NCI-H446 treated with DMSO at 0.1 percent for 48 hours (cell line): ENCODE data around the gene CXXC5.

Source experiments
- DNase-seq: peaks from one replicate; lab custom pipeline; 2025; lab: John Stamatoyannopoulos, UW

CXXC5 gene

DNA sequence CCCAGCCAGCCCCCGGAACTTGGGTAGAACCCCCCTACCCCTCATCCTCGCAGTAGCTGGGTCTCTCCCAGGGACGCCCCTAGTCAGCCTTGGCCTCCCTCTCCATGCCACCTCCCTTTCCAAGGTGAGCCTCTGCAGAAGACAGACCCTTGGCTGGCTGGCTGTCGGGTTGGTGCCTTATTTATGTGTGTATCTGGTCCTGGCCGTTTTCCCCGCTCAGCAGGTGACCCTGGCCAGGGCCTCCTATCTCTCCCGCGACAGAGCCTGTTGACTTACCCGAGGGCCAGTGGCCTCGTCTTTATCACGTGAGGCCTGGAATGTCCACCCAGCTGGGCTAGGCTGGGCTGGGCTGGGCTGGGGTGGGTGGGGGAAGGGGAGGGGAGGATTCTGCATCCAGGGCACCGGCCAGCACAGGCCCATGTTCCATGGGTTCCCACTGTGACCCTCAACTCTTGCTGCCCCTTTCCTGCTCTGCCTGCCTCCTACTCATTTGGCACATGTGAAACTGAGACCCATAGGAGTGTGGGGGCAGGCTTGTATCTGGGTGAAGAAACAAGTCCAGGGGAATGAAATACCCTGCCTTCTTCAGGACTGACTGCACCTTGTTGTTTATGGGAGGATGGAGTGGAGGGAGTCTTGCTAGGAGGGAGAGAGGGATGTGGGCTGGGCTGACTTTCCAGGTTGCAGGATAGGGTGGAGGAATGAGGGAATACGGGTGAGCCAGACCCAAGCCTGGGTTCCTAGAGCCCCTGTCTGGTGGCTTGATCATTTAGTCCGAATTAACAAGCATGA is 3.1 kb downstream of the CXXC5 start:
- no peak for DNase-seq

DNA sequence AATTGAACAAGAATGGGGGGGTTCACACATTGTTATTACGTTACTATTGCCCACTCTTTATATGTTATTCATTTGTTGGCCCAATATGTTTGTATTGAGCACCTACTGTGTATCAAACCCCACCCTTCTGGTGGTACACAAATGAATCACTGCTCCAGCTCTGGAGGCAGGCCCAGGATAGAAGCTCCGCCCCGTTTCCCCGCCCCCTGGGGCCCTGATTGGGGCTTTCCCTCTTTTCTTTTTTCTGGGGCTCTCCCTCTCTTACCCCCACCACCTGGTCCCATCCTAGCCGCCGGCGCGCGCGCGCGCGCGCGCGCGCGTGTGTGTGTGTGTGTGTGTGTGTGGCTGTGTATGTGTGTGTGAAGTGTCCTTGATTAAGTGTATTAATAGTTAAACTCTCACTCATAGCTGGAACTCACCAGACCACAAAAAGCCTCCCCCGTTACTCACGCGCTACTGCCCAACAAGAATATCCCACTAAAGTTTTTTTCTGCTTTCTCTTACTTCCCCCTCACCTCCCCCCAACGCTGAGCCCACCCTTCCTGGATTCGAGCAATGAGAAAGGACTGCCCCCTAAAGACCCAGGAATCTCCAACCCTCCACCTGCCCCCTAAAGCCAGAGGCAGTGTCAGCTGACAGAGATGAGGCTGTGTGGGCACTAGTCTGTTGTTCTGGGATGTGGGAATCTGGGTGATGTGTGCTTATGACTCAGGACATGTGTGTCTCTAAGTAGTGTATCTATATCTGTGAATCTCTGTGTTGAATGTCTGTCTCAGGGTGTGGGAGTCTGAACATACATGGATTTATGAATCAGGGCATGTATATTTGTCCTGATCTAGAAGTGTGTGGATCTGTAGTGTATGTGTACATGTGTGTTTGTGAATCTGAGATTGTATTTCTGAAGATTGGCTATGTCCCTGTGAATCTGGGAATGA is 4.0 kb downstream of the CXXC5 start:
- DNase-seq, result peak; percentile 59

DNA sequence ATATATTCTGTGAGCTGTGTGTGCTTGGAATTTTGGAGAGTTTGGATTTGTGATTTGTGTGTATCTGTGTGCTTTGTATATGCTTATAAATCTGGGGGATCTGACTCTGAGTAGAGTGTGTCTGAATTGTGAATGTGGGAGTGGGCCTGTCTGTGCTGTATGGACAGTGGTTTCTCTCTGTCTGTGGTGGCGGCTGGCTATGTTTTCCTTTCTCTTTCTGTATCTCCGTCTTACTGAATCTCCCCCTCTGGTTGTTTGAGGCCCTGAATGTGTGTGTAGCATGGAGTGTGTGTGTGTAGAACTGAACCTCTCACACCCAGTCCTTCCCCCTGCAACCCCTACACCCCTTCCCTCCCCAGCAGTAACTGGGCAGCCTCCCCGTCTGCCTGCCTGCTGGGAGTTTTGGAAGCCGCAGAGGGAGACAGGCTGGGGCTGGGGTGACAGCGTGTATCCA is 4.7 kb downstream of the CXXC5 start:
- DNase-seq, result no peak

DNA sequence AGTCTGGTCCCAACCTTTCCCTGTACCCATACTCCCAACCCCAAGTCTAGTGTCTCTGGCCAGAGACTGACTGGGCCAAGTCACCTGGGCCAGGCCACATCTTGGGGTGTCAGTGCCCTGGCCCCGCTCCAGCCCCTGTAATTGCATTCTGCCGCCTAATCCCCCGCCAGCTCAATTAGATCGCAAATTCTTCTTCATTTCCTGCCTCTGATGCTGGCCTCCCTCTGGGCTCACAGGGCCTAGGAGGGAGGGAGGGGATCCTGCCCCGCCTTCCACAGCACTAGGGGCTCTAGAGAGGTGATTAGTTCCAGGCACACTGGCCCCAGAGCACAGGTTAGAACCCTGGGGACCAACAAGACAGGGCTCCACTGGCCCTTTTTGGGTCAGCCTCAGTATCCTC is 5.5 kb downstream of the CXXC5 start:
- DNase-seq, result no peak

GRCh38 chr5:139654464-139654863 is 6.3 kb downstream of the CXXC5 start:
- no peak for DNase-seq

DNA sequence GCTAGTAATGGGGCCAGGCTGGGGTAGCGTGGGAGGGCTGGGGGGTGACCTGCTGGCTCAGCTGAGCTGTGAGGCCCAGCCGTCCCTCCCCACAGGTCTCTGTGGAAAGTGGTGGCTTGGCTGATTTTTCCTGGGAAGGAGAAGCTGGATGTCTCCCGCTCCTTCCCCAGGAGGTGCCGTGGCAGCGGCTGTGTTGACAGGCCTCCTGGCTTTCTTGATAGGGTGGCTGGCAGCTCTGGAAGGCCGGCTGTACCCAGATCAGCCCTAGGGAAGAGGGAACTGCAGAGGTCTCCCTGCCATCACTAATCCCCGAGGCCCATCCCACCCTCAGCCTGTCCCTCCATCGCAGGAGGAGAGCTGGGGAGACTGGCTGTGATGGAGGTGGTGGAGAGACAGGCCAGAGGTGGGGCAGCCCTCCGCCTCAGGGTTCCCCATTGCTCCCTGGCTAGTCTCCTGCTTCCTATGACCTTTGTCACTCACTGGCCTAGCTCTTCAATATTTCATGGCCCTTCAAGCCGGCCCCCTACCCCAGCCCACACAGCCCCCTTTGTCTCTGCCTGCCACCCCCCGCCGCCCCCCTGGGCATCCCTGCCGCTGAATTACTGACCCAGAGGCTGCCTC is 6.8 kb downstream of the CXXC5 start:
- DNase-seq, result no peak

- DNase-seq, result no peak
Observed at GRCh38 chr5:139655727-139656271, 7.7 kb downstream of the CXXC5 start.

GRCh38 chr5:139657363-139658321 is 9.5 kb downstream of the CXXC5 start:
- DNase-seq, result no peak

DNA sequence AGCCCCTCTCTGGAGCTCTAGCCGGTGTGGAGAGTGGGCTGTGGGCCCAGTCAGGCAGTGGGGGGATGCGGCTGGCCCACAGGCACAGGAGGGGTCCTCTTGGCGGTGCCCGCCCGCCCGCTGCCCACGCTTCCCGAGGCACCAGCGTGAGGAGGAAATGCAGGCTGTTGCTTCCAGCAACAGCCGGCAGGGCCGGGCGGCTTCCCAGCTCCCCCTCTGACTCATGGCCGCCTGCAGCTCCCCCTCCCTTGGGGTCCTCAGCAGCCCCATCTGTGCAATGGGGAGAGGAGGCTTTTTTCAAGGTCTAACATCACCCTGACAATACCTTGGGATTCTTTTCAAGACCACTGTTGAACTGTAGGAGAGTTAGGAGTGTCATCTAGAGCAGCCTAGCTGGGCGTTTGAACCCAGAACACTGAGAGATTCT is 10.4 kb downstream of the CXXC5 start:
- DNase-seq, result no peak

DNA sequence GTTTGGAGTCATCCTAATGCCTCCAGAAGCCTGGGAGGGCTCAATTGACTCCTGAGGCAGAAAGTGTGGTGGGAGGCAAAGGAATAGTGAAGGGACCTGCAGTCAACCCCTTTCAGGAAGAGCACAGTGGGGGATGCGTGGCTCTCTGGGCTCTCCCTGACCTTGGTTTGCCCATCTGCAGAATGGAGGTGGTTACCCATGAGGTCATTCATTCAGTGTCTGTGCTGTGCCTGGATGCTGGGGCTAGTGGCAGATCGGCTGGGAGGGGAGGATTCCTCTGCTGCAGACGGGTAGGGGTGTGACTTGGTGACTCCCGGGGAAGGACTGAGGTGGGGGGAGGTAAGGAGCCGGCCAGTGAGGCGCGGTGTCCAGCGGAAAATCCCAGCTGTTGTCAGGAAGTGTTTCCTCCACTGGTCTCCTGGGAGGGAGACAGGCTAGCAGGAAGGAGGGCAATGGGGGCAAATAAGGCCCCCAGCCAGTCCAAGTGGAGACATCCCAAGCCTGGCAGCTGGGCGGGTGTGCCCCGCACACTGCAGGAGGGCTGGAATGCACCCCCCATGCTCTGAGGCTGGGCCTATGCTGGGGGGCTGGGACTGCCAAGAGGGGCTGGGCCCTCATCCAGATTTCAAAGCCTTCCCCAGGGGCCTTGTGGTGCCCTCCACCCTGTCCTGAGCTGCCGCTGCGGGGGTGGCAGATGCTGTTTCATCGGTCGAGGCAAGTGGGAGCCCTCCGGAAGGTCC is 10.9 kb downstream of the CXXC5 start:
- DNase-seq, result peak; percentile 60

DNA sequence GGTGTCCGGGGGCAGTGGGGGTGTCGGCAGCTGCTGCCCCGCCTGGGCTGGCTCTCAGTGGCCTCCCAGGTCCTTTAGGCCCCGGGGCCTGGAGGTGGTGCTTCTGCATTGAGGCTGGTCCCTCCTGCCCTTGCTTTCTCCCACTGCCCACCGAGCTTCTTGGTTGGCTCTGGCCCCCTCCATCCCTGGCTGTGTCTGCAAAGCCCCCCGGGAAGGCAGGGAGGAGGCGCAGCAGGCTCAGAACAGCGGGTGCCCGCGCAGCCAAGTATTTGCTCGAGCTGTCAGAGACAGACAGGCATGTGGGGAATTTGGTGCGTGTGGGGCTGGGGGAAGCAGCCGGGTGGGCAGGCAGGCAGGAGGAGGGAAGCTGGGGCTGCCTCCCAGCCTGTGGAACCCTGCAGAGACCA is 11.5 kb downstream of the CXXC5 start:
- peak; percentile 55 for DNase-seq

DNA sequence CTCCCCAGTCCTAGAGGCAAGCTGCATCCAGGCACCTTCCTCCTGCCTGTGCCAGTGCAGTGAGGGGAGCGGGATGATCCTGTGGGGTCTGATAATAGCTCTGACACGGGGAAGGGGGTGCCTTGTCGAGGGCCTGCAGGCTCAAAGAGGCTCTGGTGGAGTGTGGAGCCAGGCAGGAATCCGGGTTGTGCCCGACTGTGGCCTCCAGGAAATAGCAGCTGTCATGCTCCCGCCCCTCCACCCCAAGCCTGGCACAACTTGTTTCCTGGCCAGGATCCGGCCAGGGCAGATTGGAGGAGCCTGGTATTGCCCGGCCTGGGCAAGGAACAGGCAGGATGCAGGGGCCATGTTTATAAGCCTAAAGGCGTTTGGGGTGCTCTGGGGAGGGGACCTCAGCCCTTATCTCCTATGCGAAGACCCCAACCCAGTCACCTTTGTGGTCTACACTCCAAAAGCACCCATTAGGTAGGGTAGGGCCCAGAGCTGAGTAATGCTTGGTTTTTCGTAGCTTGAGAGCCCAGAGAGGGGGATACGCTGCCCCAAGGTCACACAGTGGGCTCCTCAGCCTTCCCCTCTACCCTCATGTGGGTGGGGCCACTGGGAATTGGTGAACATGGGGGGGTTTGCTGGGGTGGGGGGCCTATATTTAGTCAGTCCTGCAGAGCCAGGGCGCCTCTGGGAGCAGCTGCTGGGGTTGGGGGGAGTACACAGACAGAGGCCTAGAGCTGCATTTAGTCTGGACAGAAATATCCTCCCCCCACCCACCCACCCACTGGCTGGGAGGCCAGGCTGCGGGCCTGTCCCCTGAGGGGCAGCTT is 12.2 kb downstream of the CXXC5 start:
- DNase-seq, result peak; percentile 55

DNA sequence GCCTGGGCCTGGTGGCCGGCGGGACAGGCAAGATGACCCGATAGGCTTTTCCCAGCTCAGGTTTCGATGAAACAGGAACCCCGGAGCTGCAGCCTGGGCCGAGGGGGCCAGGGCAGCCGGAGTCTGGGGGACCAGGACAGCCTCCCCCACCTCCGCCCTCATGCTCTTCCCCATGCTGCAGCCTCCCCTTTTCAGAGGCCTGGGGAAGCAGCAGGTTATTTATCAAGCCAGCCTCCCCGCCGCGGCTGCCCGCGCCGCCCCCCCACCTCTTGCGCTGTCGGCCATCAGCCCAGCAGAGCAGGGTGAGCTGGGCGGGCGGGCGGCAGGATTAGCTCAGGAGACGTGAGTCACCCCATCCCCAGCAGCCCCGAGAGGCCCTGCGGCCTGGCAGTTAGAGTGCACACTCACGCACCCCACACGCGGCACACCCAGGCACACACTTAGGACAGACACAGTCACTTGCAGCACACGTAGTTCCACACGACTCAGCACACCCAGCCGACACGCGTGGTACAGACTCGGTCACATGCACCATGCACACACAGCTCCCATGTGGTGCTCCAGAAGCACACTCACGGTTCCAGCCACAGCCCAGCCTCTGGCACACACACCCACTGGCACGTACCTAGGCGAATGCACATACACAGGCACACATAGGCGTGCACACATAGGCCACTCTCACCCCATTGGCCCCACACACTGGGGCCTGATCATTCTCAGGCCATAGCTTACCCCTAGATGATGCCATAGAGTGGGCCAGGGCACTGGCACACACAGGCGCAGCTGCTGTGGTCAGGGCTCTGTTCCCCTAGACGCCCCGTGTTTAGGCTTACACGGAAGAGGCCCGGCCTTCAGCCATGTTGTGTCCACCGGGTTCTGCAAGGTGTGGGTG is 13.0 kb downstream of the CXXC5 start:
- DNase-seq, result no peak

DNA sequence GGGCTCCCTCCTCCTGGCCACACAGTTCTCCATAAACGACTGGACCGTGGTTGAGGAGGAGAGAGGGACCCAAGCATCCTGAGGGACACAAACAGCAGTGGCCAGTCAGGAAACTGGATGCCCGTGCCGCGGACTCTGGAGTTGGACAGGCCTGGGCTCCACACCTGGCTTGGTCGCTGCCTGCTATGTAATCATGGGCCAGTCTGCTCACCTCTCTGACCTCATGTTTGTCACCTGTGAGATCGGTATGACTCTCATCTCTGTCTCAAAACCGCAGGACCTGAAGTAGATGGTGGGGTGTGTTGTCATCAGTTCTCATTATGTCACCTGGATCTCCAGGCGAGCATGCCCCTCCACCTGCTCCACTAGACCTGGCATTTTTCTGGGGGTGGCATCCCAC is 14.5 kb downstream of the CXXC5 start:
- no peak for DNase-seq

- DNase-seq, result no peak
Observed at GRCh38 chr5:139663207-139664085, 15.3 kb downstream of the CXXC5 start.

- no peak for DNase-seq
Observed at GRCh38 chr5:139664086-139664693, 16.0 kb downstream of the CXXC5 start.
